Hepatocyte (in vitro differentiated cells): ENCODE data around the gene DHX35. TPM values are rescaled to one million over a fixed set of nuclear protein-coding genes. Genes with fewer than 3 reads are reported as not detected.

Experiments
- DNase-seq: peaks from one replicate; pipeline ENCODE4 v3.0.0-alpha.2; 2016; ENCODE audit warnings: low spot score
- H2AFZ ChIP-seq: fragments of 200-600 bp; sonication (generic); 2 replicates; pipeline ENCODE4 v1.6.0; 2016; ENCODE audit warnings: antibody characterized with exemption, mild to moderate bottlenecking
- H3K27ac ChIP-seq: fragments of 200-600 bp; sonication (generic); 2 replicates; pipeline ENCODE4 v1.5.1; 2016; ENCODE audit warnings: mild to moderate bottlenecking
- H3K27me3 ChIP-seq: fragments of 200-600 bp; sonication (generic); 2 replicates; pipeline ENCODE4 v1.6.1; 2016
- H3K36me3 ChIP-seq: fragments of 200-600 bp; sonication (generic); replicated peaks from 2 replicates; pipeline ENCODE4 v1.5.1; 2016; ENCODE audit warnings: low read depth; ENCODE audit not compliant: insufficient read depth
- H3K4me1 ChIP-seq: fragments of 200-600 bp; sonication (generic); 2 replicates; pipeline ENCODE4 v1.5.1; 2016; ENCODE audit warnings: mild to moderate bottlenecking, moderate library complexity; ENCODE audit not compliant: insufficient read depth
- H3K4me2 ChIP-seq: fragments of 200-600 bp; sonication (generic); 2 replicates; pipeline ENCODE4 v1.6.0; 2016
- H3K4me3 ChIP-seq: fragments of 200-600 bp; sonication (generic); 2 replicates; pipeline ENCODE4 v1.5.1; 2016; ENCODE audit warnings: mild to moderate bottlenecking
- H3K79me2 ChIP-seq: fragments of 200-600 bp; sonication (generic); 2 replicates; pipeline ENCODE4 v1.6.0; 2017; ENCODE audit warnings: mild to moderate bottlenecking
- H3K9me2 ChIP-seq: fragments of 200-600 bp; sonication (generic); replicated peaks from 2 replicates; pipeline ENCODE4 v1.6.0; 2017; ENCODE audit warnings: mild to moderate bottlenecking; ENCODE audit not compliant: insufficient read depth
- H3K9me3 ChIP-seq: fragments of 200-600 bp; sonication (generic); 2 replicates; pipeline ENCODE4 v1.5.1; 2016; ENCODE audit warnings: low read depth, mild to moderate bottlenecking
- H4K20me1 ChIP-seq: fragments of 200-600 bp; sonication (generic); 2 replicates; pipeline ENCODE4 v1.6.0; 2016; ENCODE audit warnings: mild to moderate bottlenecking; ENCODE audit not compliant: insufficient read depth, poor library complexity, severe bottlenecking
- CTCF ChIP-seq: fragments of 200-600 bp; sonication (generic); IDR thresholded peaks from 2 replicates; pipeline ENCODE4 v1.5.1; 2016; ENCODE audit warnings: antibody characterized with exemption, mild to moderate bottlenecking; ENCODE audit not compliant: poor library complexity
- EZH2 ChIP-seq: fragments of 200-600 bp; sonication (generic); IDR thresholded peaks from 2 replicates; pipeline ENCODE4 v1.6.1; 2016; ENCODE audit warnings: antibody characterized with exemption, mild to moderate bottlenecking, borderline replicate concordance
- EZH2phosphoT487 ChIP-seq: fragments of 200-600 bp; sonication (generic); IDR thresholded peaks from one replicate; pipeline ENCODE4 v1.6.1; 2018; ENCODE audit warnings: antibody characterized with exemption, mild to moderate bottlenecking, low read depth, moderate library complexity; ENCODE audit not compliant: unreplicated experiment, severe bottlenecking
- WGBS: methylation state at CpG from one replicate; pipeline ENCODE4 v1.1.6; 2016; ENCODE audit warnings: low lambda C conversion rate; ENCODE audit errors: missing lambda C conversion rate; 5-methylcytosine and 5-hydroxymethylcytosine counted together
- polyA plus RNA-seq: library from polyadenylated mRNA; unstranded; fragments of >200 nt; fragmentation: Nextera tagmentation; extraction: Ambion mirVana; gene quantifications from 2 replicates; pipeline ENCODE4 v1.2.1, GENCODE V29; 2016
- total RNA-seq: library from RNA; depleted of rRNA; stranded (reverse); fragments of >200 nt; gene quantifications from 2 replicates; pipeline ENCODE4 v1.2.3, GENCODE V29; 2014

DHX35 gene
- total and polyA plus RNA-seq, 2 experiments from 2014 or later = 4.4 to 10.6 TPM

GRCh38 chr20:39041067-39041466 lies 78.9 kb downstream of the DHX35 start:
- H2AFZ ChIP-seq = no peak overlapping the region
- no peaks in the 10 kb centered on the region for H3K36me3 ChIP-seq

GRCh38 chr20:39042279-39043150 lies 80.4 kb downstream of the DHX35 start:
- WGBS = 93% methylated on average over 15 of the region's 15 CpGs
- H2AFZ ChIP-seq = no peak overlapping the region
- no peaks in the 10 kb centered on the region for H3K79me2 ChIP-seq
- H4K20me1 ChIP-seq = no peaks in the 10 kb centered on the region
- H3K4me2 ChIP-seq = no peak overlapping the region
- no peaks in the 10 kb centered on the region for H3K9me3 ChIP-seq
- H3K9me2 ChIP-seq = no peaks in the 10 kb centered on the region
- no peaks in the 10 kb centered on the region for H3K4me1 ChIP-seq
- H3K36me3 ChIP-seq = no peaks in the 10 kb centered on the region
- no peaks in the 10 kb centered on the region for H3K27me3 ChIP-seq
- TF ChIP-seq EZH2phosphoT487 = no peak
- no peak for TF ChIP-seq CTCF
- no peak for TF ChIP-seq EZH2
- DNase-seq = no peak
- no peak overlapping the region for H3K4me3 ChIP-seq
- H3K27ac ChIP-seq = no peak overlapping the region

More at GRCh38 chr20:39041067-39041466, 78.9 kb downstream of the DHX35 start:
- no peak overlapping the region for H3K4me2 ChIP-seq
- 98% methylated on average over 6 of the region's 7 CpGs for WGBS
- no peaks in the 10 kb centered on the region for H3K9me3 ChIP-seq
- H3K79me2 ChIP-seq = no peaks in the 10 kb centered on the region
- no peaks in the 10 kb centered on the region for H4K20me1 ChIP-seq
- no peak overlapping the region for H3K4me3 ChIP-seq
- no peak overlapping the region for H3K27ac ChIP-seq
- no peaks in the 10 kb centered on the region for H3K27me3 ChIP-seq
- no peaks in the 10 kb centered on the region for H3K4me1 ChIP-seq
- DNase-seq = no peak
- H3K9me2 ChIP-seq = no peaks in the 10 kb centered on the region
- no peak for TF ChIP-seq EZH2phosphoT487
- TF ChIP-seq CTCF = no peak
- no peak for TF ChIP-seq EZH2

- Histone ChIP-seq H3K4me3 (no peak overlapping the region), H2AFZ (no peak overlapping the region), H3K9me2 (no peaks in the 10 kb centered on the region), H3K27me3 (no peaks in the 10 kb centered on the region), H3K27ac (no peak overlapping the region), H3K79me2 (no peaks in the 10 kb centered on the region), H3K4me1 (no peaks in the 10 kb centered on the region), H3K36me3 (no peaks in the 10 kb centered on the region), H3K9me3 (no peaks in the 10 kb centered on the region), H3K4me2 (no peak overlapping the region), H4K20me1 (no peaks in the 10 kb centered on the region)
- WGBS = 97% methylated on average over 6 of the region's 6 CpGs
- no peak for TF ChIP-seq EZH2phosphoT487
- no peak for TF ChIP-seq EZH2
- TF ChIP-seq CTCF = no peak
- no peak for DNase-seq
Measured at GRCh38 chr20:39044501-39044900, 82.4 kb downstream of the DHX35 start.
